IPS-20b (cell line): ENCODE measurements around the gene OR5K1.

Experiments
- H3K27ac ChIP-seq: one replicate; pipeline ENCODE4 v1.5.1; 2013; ENCODE audit warnings: low read length
- H3K27me3 ChIP-seq: 2 replicates; pipeline ENCODE4 v1.6.1; 2013; ENCODE audit warnings: mild to moderate bottlenecking, low read length, inconsistent platforms; ENCODE audit not compliant: insufficient read depth
- H3K36me3 ChIP-seq: 2 replicates; pipeline ENCODE4 v1.6.1; 2013; ENCODE audit warnings: low read depth, mild to moderate bottlenecking, inconsistent platforms, low read length, moderate library complexity; ENCODE audit not compliant: insufficient read depth
- H3K4me1 ChIP-seq: 2 replicates; pipeline ENCODE4 v1.6.1; 2013; ENCODE audit warnings: mild to moderate bottlenecking, control low read depth, inconsistent platforms, low read length, moderate library complexity; ENCODE audit not compliant: insufficient read depth
- H3K4me3 ChIP-seq: 2 replicates; pipeline ENCODE4 v1.5.1; 2013; ENCODE audit warnings: mild to moderate bottlenecking, low read length, inconsistent platforms
- H3K9ac ChIP-seq: 2 replicates; pipeline ENCODE4 v1.6.1; 2013; ENCODE audit warnings: low read depth, mild to moderate bottlenecking, inconsistent platforms, low read length, moderate library complexity
- H3K9me3 ChIP-seq: 2 replicates; pipeline ENCODE4 v1.6.1; 2013; ENCODE audit warnings: mild to moderate bottlenecking, low read depth, low read length, inconsistent platforms; ENCODE audit not compliant: insufficient read depth

The OR5K1 gene

DNA sequence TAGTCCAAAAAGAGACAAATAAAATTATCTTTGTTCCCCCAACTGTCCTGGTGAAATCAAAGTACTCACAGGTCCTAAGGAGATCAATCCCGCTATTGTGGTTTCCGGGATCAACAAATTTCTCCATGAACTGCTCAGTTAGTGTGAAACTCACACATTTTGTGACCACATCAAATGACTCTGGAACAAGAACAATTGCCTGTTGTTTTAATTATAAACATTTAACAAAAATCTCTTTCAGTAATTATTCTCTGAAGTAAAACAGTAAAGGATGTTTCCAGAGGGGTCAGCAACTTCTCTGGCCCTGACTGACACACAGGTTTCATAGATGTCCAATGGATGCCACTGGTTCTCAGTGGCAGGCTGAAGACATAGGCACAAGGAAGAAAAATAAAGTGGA is 55.8 kb downstream of the OR5K1 start:
- Histone ChIP-seq H3K36me3 (peaks cover 67% of the 10 kb centered on the region), H3K4me1 (peaks cover 8% of the 10 kb centered on the region), H3K9ac (no peak overlapping the region)

GRCh38 chr3:98519351-98519750 is 56.4 kb downstream of the OR5K1 start:
- H3K27me3 ChIP-seq: no peaks in the 10 kb centered on the region
- no peak overlapping the region for H3K4me3 ChIP-seq
- no peak overlapping the region for H3K27ac ChIP-seq
- no peaks in the 10 kb centered on the region for H3K9me3 ChIP-seq
- peaks cover 8% of the 10 kb centered on the region for H3K4me1 ChIP-seq
- H3K36me3 ChIP-seq: peaks cover 67% of the 10 kb centered on the region
- H3K9ac ChIP-seq: no peak overlapping the region

More for the DNA sequence above, 55.8 kb downstream of the OR5K1 start:
- H3K4me3 ChIP-seq: no peak overlapping the region
- H3K27me3 ChIP-seq: no peaks in the 10 kb centered on the region
- no peaks in the 10 kb centered on the region for H3K9me3 ChIP-seq
- H3K27ac ChIP-seq: no peak overlapping the region

GRCh38 chr3:98521897-98522543 is 59.0 kb downstream of the OR5K1 start:
- no peaks in the 10 kb centered on the region for H3K9me3 ChIP-seq
- peak overlapping the region; percentile 92 for H3K9ac ChIP-seq
- peak overlapping the region; percentile 93 for H3K27ac ChIP-seq
- H3K27me3 ChIP-seq: no peaks in the 10 kb centered on the region
- peaks cover 40% of the 10 kb centered on the region for H3K36me3 ChIP-seq
- H3K4me1 ChIP-seq: peaks cover 8% of the 10 kb centered on the region
- peak overlapping the region; percentile 88 for H3K4me3 ChIP-seq
